ENCODE data around the gene TMEM109.

The TMEM109 gene

DNA sequence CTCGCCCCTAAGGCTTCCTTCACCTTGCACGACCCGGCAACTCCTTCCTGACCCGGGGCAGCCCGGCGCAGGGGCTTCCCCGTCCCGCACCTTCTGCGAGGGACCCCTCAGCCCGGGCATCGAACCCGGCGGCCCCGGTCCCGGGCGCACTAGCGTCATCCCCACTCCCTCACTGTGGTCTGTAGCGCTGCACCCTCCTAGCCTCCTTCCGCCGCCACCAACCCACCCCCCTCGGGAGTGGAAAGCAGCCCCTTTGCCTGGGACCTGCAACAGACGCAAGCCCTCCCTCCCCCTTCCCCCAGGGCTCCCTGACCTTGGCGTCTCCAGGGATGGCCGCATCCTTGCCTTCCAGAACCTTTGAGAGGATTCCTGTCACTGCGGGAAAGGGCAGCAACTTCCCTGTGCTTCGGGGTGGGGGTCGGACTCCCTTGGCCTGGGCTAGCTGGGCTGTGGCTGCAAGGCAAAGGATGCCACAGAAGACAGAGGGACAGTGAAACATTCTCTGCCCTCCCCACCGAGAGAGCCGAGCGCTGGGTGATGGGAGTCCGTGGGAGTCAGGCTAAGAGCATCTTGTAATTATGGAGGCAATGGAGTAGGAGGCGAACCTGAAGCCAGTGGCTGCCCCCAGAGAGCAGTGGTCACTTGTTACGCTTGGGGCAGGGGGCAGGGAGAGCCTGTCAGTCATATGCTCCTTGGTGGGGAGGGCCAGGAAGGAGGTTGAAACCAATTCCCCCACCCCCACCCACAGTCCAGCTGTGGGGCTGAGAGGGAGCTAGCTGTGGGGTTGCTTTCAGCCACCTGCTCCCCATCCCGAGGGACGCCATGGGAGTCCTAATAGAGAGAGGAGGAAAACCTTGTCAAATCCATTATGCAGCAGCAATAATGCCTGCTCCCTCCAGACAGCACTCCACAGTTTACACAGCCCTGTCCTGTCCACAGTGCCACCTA, 11.2 kb downstream of the TMEM109 start:
- no peak for DNase-seq (ENCODE audit: extremely low read depth in 1 of 2, low read depth in 1 of 2)

DNA sequence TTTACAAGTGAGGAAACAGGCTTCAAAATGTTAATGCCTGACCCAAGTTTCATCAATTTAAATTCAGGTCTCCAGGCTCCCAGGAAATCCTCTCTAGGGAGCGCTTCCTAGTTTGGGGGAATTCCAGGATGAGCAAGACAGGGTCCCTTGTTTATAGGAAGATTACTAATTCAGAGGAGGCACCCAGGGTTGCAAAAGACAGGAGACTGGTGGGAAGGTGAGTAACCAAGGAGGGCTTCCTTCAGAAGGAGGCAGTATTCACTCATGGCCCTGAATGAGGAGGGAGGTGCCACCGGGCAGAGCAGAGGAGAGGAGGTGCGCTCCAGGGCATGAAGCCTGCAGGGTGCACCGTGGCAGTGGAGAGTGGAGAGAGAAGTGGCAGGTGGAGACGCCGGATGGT, 11.9 kb downstream of the TMEM109 start:
- no peak for DNase-seq (ENCODE audit: extremely low read depth in 1 of 2, low read depth in 1 of 2)

GRCh38 chr11:60926500-60926899, 12.5 kb downstream of the TMEM109 start:
- DNase-seq (ENCODE audit: extremely low read depth in 1 of 2, low read depth in 1 of 2) = no peak

GRCh38 chr11:60927061-60927592, 13.2 kb downstream of the TMEM109 start:
- no peak for DNase-seq (ENCODE audit: extremely low read depth in 1 of 2, low read depth in 1 of 2)

- no peak for DNase-seq (ENCODE audit: extremely low read depth in 1 of 2, low read depth in 1 of 2)
These were observed 13.6 kb downstream of the TMEM109 start for GRCh38 chr11:60927600-60927999.

- no peak for DNase-seq (ENCODE audit: extremely low read depth in 1 of 2, low read depth in 1 of 2)
These were observed 14.6 kb downstream of the TMEM109 start for GRCh38 chr11:60928563-60929001.

- no peak for DNase-seq (ENCODE audit: extremely low read depth in 1 of 2, low read depth in 1 of 2)
These were observed 15.8 kb downstream of the TMEM109 start for GRCh38 chr11:60929764-60930163.

- DNase-seq (ENCODE audit: extremely low read depth in 1 of 2, low read depth in 1 of 2) = no peak
These were observed 16.4 kb downstream of the TMEM109 start for GRCh38 chr11:60930394-60930793.

- DNase-seq (ENCODE audit: extremely low read depth in 1 of 2, low read depth in 1 of 2) = no peak
These were observed 18.0 kb downstream of the TMEM109 start for GRCh38 chr11:60931917-60932316.

GRCh38 chr11:60932605-60933356, 18.8 kb downstream of the TMEM109 start:
- no peak for DNase-seq (ENCODE audit: extremely low read depth in 1 of 2, low read depth in 1 of 2)

DNA sequence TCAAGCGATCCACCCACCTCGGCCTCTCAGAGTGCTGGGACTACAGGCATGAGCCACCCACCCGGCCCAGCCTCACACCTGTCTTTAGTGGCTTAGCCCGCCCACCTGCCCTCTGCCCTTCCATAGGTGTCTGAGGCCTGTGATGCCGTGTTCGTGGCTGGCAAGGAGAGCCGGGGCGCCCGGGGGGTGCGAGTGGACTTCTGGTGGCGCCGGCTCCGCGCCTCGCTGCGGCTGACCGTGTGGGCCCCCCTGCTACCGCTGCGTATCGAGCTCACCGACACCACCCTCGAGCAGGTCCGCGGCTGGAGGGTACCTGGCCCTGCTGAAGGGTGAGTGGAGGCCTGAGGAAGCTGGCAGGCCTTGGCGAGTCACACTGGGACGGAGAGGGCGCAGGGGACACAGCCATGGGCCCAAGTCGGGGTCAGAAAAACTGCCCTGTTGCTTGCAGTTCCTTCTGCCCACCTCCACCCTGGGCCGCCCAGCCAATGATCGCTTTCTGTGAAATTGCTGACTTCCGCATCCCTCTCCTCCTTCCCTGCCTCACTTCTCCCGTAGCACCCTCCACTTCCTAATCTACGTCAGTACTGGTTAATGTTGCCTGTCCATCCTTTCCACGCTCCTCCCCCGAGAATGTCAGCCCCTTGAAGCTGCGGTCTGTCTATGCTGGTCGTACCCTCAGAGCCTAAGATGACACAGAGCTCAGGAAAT, 19.6 kb downstream of the TMEM109 start:
- DNase-seq (ENCODE audit: extremely low read depth in 1 of 2, low read depth in 1 of 2) = no peak

- DNase-seq (ENCODE audit: extremely low read depth in 1 of 2, low read depth in 1 of 2) = no peak
These were observed 20.3 kb downstream of the TMEM109 start for GRCh38 chr11:60934124-60934789.

- no peak for DNase-seq (ENCODE audit: extremely low read depth in 1 of 2, low read depth in 1 of 2)
These were observed 21.0 kb downstream of the TMEM109 start for GRCh38 chr11:60934790-60935605.

GRCh38 chr11:60935676-60936442, 21.9 kb downstream of the TMEM109 start:
- DNase-seq (ENCODE audit: extremely low read depth in 1 of 2, low read depth in 1 of 2) = no peak

GRCh38 chr11:60936467-60937143, 22.6 kb downstream of the TMEM109 start:
- DNase-seq (ENCODE audit: extremely low read depth in 1 of 2, low read depth in 1 of 2) = no peak

- no peak for DNase-seq (ENCODE audit: extremely low read depth in 1 of 2, low read depth in 1 of 2)
These were observed 23.2 kb downstream of the TMEM109 start for GRCh38 chr11:60937144-60937527.

DNA sequence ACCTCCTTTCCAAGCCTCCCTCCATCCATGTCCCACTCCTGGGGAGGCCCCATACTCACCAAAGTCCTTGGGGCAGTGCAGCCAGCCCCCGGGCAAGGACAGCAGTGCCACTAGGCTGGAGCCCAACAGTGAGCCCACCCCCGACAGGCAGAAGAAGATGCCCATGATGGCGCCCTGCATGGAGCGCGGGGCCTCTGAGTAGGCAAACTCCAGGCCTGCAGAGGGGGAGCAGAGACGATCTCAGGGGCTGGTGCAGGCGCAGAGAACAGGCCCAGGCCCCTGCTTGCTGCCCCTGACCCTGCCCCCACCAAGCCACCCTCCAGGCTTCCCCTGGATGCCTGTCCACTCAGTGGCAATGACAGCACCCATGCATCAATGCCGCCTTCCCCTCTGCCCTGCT, 23.9 kb downstream of the TMEM109 start:
- DNase-seq (ENCODE audit: extremely low read depth in 1 of 2, low read depth in 1 of 2) = no peak

GRCh38 chr11:60938500-60938899, 24.5 kb downstream of the TMEM109 start:
- DNase-seq (ENCODE audit: extremely low read depth in 1 of 2, low read depth in 1 of 2) = no peak

All from stimulated activated CD8-positive, alpha-beta memory T cell treated with anti-CD3 and anti-CD28 coated beads, Interleukin-7, amount 100 ng/mL, for 48 hours (primary cell).